ENCODE measurements around the gene AREG.
"Not testable (repeated sequence)": the region's sequence is repeated elsewhere in the genome, so short reads cannot be mapped to it uniquely, and the experiment has no call there.

AREG gene

GRCh38 chr4:74444891-74445642, at the start of gene AREG:
AREG (plus strand) TSS chr4:74445136; CDS start chr4:74445346, 210 bp downstream.
- Histone ChIP-seq H3K9me3 (ENCODE audit: control insufficient read depth, low read depth, low read length) (no peaks in the 10 kb centered on the region), H3K4me1 (ENCODE audit: control insufficient read depth, low read depth, low read length) (peaks cover 2% of the 10 kb centered on the region), H3K9ac (ENCODE audit: low read length) (peak within 1 kb of the TSS; percentile 9), H3K27me3 (ENCODE audit: control insufficient read depth, insufficient read depth, low read length) (peaks cover 27% of the 10 kb centered on the region), H3K27ac (ENCODE audit: low read length) (no peak within 1 kb of the TSS), H3K4me3 (ENCODE audit: low read length) (peak within 1 kb of the TSS; percentile 74), H3K36me3 (ENCODE audit: control insufficient read depth, low read depth, low read length) (no peaks in the 10 kb centered on the region)

- Histone ChIP-seq H3K9me3 (ENCODE audit: control insufficient read depth, low read depth, low read length) (no peaks in the 10 kb centered on the region), H3K4me3 (ENCODE audit: low read length) (no peak overlapping the region), H3K9ac (ENCODE audit: low read length) (no peak overlapping the region), H3K36me3 (ENCODE audit: control insufficient read depth, low read depth, low read length) (no peaks in the 10 kb centered on the region), H3K4me1 (ENCODE audit: control insufficient read depth, low read depth, low read length) (no peaks in the 10 kb centered on the region), H3K27ac (ENCODE audit: low read length) (no peak overlapping the region), H3K27me3 (ENCODE audit: control insufficient read depth, insufficient read depth, low read length) (no peaks in the 10 kb centered on the region)
These were observed 49.3 kb upstream of the AREG start for GRCh38 chr4:74395633-74396032.

GRCh38 chr4:74397748-74398426, 47.0 kb upstream of the AREG start:
- Histone ChIP-seq H3K27ac (ENCODE audit: low read length) (no peak overlapping the region), H3K36me3 (ENCODE audit: control insufficient read depth, low read depth, low read length) (no peaks in the 10 kb centered on the region), H3K4me3 (ENCODE audit: low read length) (no peak overlapping the region), H3K9ac (ENCODE audit: low read length) (no peak overlapping the region), H3K9me3 (ENCODE audit: control insufficient read depth, low read depth, low read length) (no peaks in the 10 kb centered on the region), H3K4me1 (ENCODE audit: control insufficient read depth, low read depth, low read length) (no peaks in the 10 kb centered on the region), H3K27me3 (ENCODE audit: control insufficient read depth, insufficient read depth, low read length) (no peaks in the 10 kb centered on the region)

GRCh38 chr4:74398894-74399589, 45.9 kb upstream of the AREG start:
- H3K27ac ChIP-seq (ENCODE audit: low read length); H3K4me1 ChIP-seq (ENCODE audit: control insufficient read depth, low read depth, low read length); H3K9ac ChIP-seq (ENCODE audit: low read length); H3K36me3 ChIP-seq (ENCODE audit: control insufficient read depth, low read depth, low read length); H3K27me3 ChIP-seq (ENCODE audit: control insufficient read depth, insufficient read depth, low read length); H3K9me3 ChIP-seq (ENCODE audit: control insufficient read depth, low read depth, low read length); H3K4me3 ChIP-seq (ENCODE audit: low read length): not testable (repeated sequence)

- Histone ChIP-seq H3K36me3 (ENCODE audit: control insufficient read depth, low read depth, low read length) (no peaks in the 10 kb centered on the region), H3K9ac (ENCODE audit: low read length) (no peak overlapping the region), H3K27ac (ENCODE audit: low read length) (no peak overlapping the region), H3K4me1 (ENCODE audit: control insufficient read depth, low read depth, low read length) (no peaks in the 10 kb centered on the region), H3K9me3 (ENCODE audit: control insufficient read depth, low read depth, low read length) (no peaks in the 10 kb centered on the region), H3K4me3 (ENCODE audit: low read length) (no peak overlapping the region), H3K27me3 (ENCODE audit: control insufficient read depth, insufficient read depth, low read length) (no peaks in the 10 kb centered on the region)
These were observed 44.5 kb upstream of the AREG start for GRCh38 chr4:74400395-74400794.

GRCh38 chr4:74402692-74403456, 42.1 kb upstream of the AREG start:
- no peaks in the 10 kb centered on the region for H3K9me3 ChIP-seq (ENCODE audit: control insufficient read depth, low read depth, low read length)
- H3K27me3 ChIP-seq (ENCODE audit: control insufficient read depth, insufficient read depth, low read length) = no peaks in the 10 kb centered on the region
- no peak overlapping the region for H3K4me3 ChIP-seq (ENCODE audit: low read length)
- H3K4me1 ChIP-seq (ENCODE audit: control insufficient read depth, low read depth, low read length) = no peaks in the 10 kb centered on the region
- H3K27ac ChIP-seq (ENCODE audit: low read length) = no peak overlapping the region
- H3K36me3 ChIP-seq (ENCODE audit: control insufficient read depth, low read depth, low read length) = no peaks in the 10 kb centered on the region
- no peak overlapping the region for H3K9ac ChIP-seq (ENCODE audit: low read length)

- Histone ChIP-seq H3K9ac (ENCODE audit: low read length) (no peak overlapping the region), H3K4me3 (ENCODE audit: low read length) (no peak overlapping the region), H3K36me3 (ENCODE audit: control insufficient read depth, low read depth, low read length) (no peaks in the 10 kb centered on the region), H3K27ac (ENCODE audit: low read length) (no peak overlapping the region), H3K9me3 (ENCODE audit: control insufficient read depth, low read depth, low read length) (no peaks in the 10 kb centered on the region), H3K4me1 (ENCODE audit: control insufficient read depth, low read depth, low read length) (peaks cover 4% of the 10 kb centered on the region), H3K27me3 (ENCODE audit: control insufficient read depth, insufficient read depth, low read length) (no peaks in the 10 kb centered on the region)
These were observed 37.0 kb upstream of the AREG start for GRCh38 chr4:74407891-74408290.

GRCh38 chr4:74408639-74409038, 36.3 kb upstream of the AREG start:
- H3K4me3 ChIP-seq (ENCODE audit: low read length) = no peak overlapping the region
- no peaks in the 10 kb centered on the region for H3K9me3 ChIP-seq (ENCODE audit: control insufficient read depth, low read depth, low read length)
- H3K4me1 ChIP-seq (ENCODE audit: control insufficient read depth, low read depth, low read length) = peaks cover 4% of the 10 kb centered on the region
- H3K36me3 ChIP-seq (ENCODE audit: control insufficient read depth, low read depth, low read length) = no peaks in the 10 kb centered on the region
- H3K9ac ChIP-seq (ENCODE audit: low read length) = no peak overlapping the region
- H3K27ac ChIP-seq (ENCODE audit: low read length) = no peak overlapping the region
- no peaks in the 10 kb centered on the region for H3K27me3 ChIP-seq (ENCODE audit: control insufficient read depth, insufficient read depth, low read length)

GRCh38 chr4:74410272-74410671, 34.7 kb upstream of the AREG start:
- Histone ChIP-seq H3K27ac (ENCODE audit: low read length) (no peak overlapping the region), H3K9me3 (ENCODE audit: control insufficient read depth, low read depth, low read length) (no peaks in the 10 kb centered on the region), H3K36me3 (ENCODE audit: control insufficient read depth, low read depth, low read length) (no peaks in the 10 kb centered on the region), H3K4me1 (ENCODE audit: control insufficient read depth, low read depth, low read length) (peaks cover 4% of the 10 kb centered on the region), H3K27me3 (ENCODE audit: control insufficient read depth, insufficient read depth, low read length) (no peaks in the 10 kb centered on the region), H3K9ac (ENCODE audit: low read length) (no peak overlapping the region), H3K4me3 (ENCODE audit: low read length) (no peak overlapping the region)

- peaks cover 4% of the 10 kb centered on the region for H3K4me1 ChIP-seq (ENCODE audit: control insufficient read depth, low read depth, low read length)
- no peaks in the 10 kb centered on the region for H3K27me3 ChIP-seq (ENCODE audit: control insufficient read depth, insufficient read depth, low read length)
- no peak overlapping the region for H3K9ac ChIP-seq (ENCODE audit: low read length)
- no peaks in the 10 kb centered on the region for H3K9me3 ChIP-seq (ENCODE audit: control insufficient read depth, low read depth, low read length)
- H3K36me3 ChIP-seq (ENCODE audit: control insufficient read depth, low read depth, low read length) = no peaks in the 10 kb centered on the region
- H3K4me3 ChIP-seq (ENCODE audit: low read length) = no peak overlapping the region
- no peak overlapping the region for H3K27ac ChIP-seq (ENCODE audit: low read length)
These were observed 32.7 kb upstream of the AREG start for GRCh38 chr4:74412225-74412624.

- no peaks in the 10 kb centered on the region for H3K36me3 ChIP-seq (ENCODE audit: control insufficient read depth, low read depth, low read length)
- H3K27me3 ChIP-seq (ENCODE audit: control insufficient read depth, insufficient read depth, low read length) = no peaks in the 10 kb centered on the region
- no peaks in the 10 kb centered on the region for H3K9me3 ChIP-seq (ENCODE audit: control insufficient read depth, low read depth, low read length)
- no peak overlapping the region for H3K4me3 ChIP-seq (ENCODE audit: low read length)
- peaks cover 4% of the 10 kb centered on the region for H3K4me1 ChIP-seq (ENCODE audit: control insufficient read depth, low read depth, low read length)
- H3K27ac ChIP-seq (ENCODE audit: low read length) = no peak overlapping the region
- no peak overlapping the region for H3K9ac ChIP-seq (ENCODE audit: low read length)
These were observed 31.7 kb upstream of the AREG start for GRCh38 chr4:74413265-74413664.
